ENCODE data around the gene COPZ2.
A peak's percentile ranks its signal among the peaks of the same experiment; 100 is the strongest.

Gene COPZ2

DNA sequence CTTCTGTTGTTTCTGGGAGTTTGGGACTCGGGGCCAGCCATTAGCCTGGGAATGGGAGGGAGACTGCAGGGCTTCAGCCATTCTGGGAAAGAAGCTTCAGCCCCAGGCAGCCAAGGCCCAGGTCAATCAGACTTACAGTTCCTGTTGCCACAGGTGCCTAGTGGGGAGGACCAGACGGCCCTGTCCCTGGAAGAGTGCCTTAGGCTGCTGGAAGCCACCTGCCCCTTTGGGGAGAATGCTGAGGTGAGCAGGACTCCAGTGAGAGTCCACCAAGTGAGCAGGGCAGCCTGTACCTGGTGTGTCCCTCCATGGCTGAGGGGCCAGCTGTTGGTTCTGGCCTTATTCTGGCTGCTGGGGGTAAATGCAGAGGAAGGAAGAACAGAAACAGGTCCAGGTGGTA is 19.3 kb upstream of the COPZ2 start:
- H3K27ac ChIP-seq: peak overlapping the region; percentile 96
- DNase-seq (ENCODE audit: low read depth, low spot score): no peak

DNA sequence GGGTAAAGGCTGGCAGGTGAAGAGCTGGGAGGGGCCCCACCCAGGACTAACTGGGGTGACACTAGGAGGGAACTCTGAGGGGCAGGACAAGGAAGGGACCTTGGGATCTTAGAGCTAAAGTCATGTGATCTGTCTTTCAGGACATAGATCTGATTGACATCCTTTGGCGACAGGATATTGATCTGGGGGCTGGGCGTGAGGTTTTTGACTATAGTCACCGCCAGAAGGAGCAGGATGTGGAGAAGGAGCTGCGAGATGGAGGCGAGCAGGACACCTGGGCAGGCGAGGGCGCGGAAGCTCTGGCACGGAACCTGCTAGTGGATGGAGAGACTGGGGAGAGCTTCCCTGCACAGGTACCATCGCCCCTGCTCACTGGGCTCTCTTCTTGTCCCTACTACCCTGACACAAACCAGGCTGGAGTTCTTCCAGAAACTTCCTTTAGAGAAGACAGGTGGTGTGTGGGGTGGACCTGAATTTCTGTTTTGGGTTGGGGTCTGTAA is 18.7 kb upstream of the COPZ2 start:
- no peak for DNase-seq (ENCODE audit: low read depth, low spot score)
- H3K27ac ChIP-seq: peak overlapping the region; percentile 96

DNA sequence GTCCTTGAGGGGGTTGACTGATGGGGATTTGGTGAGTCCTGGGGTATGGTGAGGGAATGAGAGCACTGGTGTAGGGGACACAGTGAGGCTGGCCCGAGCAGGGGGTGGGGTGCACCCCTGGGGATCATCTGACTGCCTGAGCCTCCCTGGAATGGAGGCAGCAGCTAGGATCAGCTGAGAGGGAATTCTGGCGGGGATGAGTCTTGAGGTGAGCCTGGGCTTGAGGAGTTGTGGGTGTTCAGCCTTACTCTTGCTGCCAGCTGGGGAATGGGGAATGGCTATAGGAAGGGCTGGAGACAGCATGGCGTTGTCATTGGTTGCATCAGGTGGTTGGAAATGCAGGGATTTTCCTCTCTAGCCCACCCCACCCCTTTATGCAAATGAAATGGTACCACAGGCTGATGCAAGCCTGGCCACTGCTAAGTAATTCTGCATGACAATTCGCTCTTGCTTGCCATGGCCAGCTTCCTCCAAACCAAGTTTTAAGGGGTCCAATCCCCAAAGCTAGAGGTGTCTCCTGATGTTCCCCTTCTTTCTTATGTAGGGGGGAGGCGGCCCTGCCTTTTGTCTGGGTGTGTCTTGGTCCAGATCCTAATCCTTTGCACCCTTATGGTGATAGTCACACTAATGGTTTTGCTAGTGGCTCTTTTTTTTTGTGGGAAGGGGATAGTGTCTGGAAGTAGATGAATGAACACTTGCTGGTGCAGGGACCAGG is 18.1 kb upstream of the COPZ2 start:
- DNase-seq (ENCODE audit: low read depth, low spot score): no peak
- peak overlapping the region; percentile 96 for H3K27ac ChIP-seq

DNA sequence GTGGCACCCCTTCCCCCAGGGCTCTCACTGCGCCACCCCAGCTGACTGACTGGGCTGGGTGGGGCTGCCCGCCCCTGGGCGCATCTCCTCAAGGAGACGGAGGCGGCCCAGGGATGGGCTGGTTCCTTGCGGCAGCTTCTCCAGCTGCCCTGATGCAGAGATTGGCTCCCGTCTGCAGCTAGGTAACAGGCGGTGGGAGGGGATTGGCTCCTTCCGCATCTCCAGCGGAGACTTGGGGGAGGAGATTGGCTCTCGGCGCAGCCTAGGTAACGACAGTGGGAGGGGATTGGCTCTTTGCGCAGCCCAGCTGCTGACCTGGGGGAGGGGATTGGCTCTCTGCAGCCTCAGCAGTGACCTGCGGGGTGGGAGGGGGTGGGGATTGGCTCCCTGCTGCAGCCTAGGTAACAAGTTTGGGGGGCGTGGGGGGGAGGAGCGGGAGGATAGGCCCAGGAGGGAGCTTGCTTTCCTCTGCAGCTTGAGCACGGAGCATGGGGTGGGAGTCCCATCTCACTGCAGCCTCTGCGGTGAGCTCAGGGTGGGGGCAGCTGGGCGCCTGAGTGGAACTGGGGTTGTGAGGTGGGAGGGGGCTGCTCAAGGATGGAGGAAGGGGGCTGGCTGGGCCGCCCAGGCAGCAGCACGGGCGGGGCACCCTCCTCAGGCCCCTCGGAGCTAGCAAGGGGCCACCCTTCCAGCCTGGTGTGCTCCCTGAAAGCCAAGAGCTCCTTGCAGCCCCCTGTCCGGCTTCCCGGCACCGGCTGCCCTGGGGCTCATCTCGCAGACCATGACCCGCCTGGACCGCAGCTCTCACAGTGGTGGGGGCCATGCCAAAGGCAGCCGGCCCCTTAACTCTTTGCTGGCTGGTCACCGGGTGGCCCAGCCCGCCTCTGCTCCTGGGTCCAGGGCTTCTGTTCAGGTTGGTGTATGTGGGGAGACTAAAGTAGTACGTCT is 16.9 kb upstream of the COPZ2 start:
- DNase-seq (ENCODE audit: low read depth, low spot score): peak; percentile 79
- H3K27ac ChIP-seq: peak overlapping the region; percentile 96

DNA sequence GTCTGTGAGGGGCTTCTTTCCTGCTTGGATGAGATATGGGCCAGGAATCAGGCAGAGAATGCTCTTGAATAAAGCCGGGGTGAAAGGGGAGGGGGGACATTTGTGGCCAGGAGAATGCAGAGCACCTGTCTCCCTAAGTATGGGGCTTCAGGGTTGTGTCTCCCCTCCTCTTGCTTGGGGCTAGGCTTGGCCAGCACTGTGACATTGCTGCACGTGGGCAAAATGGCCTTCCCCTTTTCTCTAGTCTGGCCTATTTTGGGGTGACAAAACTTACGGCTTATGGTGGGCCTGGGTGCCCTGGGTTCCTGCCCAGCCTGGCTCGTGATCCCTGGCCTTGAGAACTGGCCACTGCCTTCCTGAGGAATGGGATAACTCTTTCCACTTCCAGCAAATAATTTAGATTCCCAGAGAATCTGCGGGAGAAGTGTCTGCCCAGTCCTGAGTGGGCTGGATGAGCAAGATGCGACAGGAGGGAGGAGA is 16.2 kb upstream of the COPZ2 start:
- H3K27ac ChIP-seq: peak overlapping the region; percentile 96

DNA sequence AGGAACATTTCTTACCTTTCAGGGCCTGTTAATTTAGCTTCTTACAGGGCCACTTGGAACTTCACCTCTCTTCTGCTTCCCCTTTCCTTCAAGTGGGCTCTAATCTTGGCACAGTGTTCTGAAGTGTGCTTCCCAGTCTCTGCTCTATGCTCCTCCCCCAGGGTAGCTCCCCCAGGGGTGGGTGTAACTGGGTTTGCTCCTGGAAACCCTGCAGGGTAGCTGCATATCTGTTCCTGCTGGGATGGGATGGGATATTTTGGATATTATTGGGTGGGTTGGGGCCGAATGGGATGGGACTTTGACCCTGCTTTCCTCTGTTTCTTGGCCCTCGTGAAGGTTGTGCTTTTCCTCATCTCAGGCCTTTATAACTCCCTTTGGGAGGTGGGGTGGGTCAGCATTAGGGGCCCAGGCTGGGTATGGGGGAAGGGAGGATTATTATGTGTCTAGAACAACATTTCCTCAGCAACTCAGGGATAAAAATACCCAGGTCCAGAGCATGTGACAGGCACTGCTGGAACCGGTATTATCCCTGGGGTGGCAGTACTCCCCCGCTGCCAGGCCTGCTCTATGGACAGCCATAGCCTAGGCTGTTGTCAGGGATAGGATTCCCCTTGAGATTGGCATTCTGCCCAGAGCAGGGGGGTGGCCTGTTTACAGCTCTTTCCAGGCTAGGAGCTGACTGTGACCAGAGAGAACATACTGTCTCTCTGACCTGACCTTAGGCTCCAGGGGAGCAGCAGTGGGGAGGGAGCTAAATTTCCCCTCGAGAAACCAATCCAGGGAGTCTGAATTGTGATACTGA is 15.6 kb upstream of the COPZ2 start:
- peak overlapping the region; percentile 96 for H3K27ac ChIP-seq
- DNase-seq (ENCODE audit: low read depth, low spot score): no peak

More for the DNA sequence above, 16.2 kb upstream of the COPZ2 start:
- DNase-seq (ENCODE audit: low read depth, low spot score): no peak

DNA sequence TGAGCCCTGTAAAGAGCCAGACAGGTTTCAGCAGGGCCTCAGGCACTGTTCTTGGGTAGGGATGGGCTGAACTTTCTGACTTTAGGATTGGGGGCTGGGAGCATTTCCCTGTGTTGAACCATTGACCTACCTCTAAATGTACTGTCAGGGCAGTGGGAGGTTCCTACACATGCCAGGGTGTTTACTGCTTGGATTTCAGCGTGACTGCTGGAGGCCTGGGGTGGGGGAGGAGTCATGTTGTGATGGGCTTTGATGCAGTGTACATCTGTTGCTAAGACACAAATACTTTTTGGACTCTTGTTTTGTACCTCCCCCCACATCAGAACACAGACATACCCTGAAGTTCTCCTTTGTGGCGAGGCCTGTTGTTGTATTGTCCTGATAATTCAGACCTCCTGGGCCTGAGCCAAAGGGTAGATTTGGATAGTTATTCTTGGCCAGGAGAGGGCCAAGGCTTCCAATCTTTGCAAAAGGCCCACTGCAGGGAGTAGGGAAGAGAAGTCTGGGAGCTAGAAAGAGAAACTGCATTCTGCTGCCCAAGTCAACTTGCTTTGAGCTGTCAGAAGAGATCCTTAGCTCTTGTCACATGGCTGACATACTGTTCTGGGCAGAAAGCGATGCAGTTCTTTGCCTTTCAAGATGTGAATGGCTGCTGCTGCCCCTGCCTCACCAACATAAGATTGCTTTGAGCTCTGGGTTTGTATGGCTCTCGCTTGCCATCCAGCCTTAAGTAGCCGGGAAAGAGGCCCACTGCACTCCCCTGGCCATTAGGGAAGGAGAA is 14.3 kb upstream of the COPZ2 start:
- peak; percentile 16 for DNase-seq (ENCODE audit: low read depth, low spot score)
- peak overlapping the region; percentile 96 for H3K27ac ChIP-seq

DNA sequence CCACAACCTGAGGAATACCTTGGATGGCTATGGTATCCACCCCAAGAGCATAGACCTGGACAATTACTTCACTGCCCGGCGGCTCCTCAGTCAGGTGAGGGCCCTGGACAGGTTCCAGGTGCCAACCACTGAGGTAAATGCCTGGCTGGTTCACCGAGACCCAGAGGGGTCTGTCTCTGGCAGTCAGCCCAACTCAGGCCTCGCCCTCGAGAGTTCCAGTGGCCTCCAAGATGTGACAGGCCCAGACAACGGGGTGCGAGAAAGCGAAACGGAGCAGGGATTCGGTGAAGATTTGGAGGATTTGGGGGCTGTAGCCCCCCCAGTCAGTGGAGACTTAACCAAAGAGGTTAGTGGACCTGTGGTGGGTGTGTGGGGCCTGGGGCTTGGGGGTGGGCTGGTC is 13.7 kb upstream of the COPZ2 start:
- DNase-seq (ENCODE audit: low read depth, low spot score): no peak
- H3K27ac ChIP-seq: peak overlapping the region; percentile 96

DNA sequence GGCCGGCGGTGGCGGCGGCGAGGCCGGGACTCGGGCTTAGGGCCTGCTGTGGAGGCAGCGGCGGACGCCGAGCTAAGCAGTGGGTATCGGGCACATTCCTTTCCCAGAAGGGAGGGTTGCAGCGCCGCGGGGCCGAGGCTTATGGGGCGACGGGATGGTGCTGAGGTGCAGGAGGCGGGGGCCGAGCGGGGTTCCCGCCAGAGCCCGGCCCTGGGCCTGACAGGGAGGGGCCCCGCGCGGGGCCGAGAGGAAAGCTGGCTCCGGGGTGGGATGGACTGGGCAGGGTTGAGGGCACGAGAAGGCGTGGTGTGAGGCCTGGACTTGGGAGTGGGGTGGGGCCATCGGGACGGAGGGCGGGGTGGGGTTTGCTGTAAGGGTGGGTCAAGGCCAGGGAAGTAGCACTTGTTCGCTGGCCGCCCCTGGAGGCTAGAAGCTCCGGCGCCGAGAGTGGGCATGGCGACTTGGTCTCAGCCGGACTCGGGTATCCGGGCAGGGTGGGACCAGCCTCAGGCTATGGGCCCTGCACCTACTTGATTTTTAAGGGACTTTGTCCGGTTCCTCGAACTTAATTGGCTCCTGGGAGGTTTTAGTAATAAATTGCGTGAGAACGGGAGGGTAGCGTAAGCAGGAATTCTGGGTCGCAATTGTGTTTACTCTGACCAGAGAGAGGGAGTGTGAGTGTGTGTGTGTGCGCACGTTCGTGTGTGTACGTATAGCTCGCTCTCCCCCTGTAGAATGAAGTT is 11.0 kb upstream of the COPZ2 start:
- no peak for DNase-seq (ENCODE audit: low read depth, low spot score)

GRCh38 chr17:48047741-48048383 is 10.3 kb upstream of the COPZ2 start, which contains the start of gene NFE2L1:
TSS of gene NFE2L1 (plus strand) at chr17:48048359. CDS start at chr17:48051119, 2,760 bp downstream.
- H3K27ac ChIP-seq: peak within 1 kb of the TSS; percentile 96

More for the DNA sequence above, 11.0 kb upstream of the COPZ2 start:
- H3K27ac ChIP-seq: peak overlapping the region; percentile 96

DNA sequence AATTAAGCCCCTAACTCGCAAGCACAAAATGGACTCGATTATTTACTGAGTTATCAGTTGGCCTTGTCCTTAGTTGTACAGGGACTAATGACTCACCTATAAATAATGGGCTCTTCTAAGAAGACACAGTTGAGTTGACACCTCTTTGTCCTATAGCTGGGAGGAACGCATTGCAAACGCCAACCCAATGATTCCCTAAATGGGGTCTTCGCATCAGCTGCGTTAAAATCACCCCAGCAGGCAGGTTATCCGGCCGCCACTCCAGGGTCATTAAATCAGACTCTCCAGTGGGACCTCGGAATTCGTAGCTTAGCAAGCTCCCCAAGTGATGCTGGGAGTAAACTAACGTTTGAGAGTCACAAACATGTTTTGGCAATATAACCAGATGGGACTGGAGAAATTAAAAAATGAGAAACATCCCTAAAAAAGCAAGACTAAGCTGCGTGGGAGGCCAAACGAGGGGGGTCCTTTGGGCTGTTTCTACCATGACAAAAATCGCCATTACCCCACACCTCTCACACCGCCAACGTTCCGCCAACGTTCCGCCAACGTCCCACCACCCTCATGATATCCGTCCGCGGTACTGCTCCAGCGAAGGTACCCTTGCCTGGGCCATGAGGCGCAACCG is 9.6 kb upstream of the COPZ2 start:
- DNase-seq (ENCODE audit: low read depth, low spot score): no peak
- peak overlapping the region; percentile 96 for H3K27ac ChIP-seq

More at GRCh38 chr17:48047741-48048383, 10.3 kb upstream of the COPZ2 start, which contains the start of gene NFE2L1:
- peak; percentile 99 for DNase-seq (ENCODE audit: low read depth, low spot score)

DNA sequence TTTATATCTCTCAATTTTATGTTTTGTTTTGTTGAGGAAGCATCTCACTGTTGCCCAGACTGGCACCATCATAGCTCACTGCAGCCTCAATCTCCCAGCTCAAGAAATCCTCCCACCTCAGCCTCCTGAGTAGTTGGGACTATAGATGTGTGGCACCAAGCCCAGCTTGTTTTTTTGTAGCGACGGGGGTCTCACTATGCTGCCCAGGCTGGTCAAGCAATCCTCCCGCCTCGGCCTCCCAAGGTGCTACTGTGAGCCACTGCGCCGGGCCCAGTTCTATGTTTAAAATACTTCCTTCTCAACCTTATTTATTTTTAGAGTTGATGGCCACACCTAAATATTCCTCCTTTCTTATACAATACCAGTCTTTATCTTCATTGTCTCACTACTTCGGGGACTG is 8.7 kb upstream of the COPZ2 start:
- H3K27ac ChIP-seq: peak overlapping the region; percentile 96

DNA sequence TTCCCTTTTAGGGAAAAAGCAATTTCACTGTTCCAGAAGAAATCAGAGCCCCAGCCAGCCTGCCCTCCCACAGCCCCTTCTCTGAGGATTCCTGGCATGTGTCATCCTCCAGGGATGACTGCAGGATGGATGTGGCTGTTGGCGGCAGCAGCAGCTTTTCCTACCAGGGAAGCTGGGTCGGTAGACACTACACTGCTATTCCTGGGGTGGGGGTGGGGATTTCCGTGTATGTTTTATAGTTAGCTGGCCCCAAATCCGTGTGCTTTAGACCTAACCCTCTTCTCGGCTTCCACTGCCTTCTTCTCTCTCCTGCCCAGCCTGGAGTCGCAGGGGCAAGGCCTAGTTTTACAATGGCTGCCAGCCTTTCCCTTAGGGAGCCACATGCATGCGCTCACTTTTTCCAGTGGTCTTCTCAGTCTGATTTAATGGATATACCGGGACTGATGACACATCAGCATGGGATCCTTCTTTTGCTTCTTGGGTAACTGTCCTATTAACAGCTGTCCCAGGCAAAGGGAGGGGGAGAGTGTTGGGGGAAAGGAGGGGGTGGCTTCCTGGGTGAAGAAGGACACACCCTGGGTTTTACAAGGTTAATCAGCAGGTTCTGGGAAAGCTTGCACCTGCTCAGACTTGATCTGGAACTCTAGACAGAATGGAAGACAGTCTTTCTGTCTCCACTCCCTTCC is 7.9 kb upstream of the COPZ2 start:
- H3K27ac ChIP-seq: peak overlapping the region; percentile 96

More for the DNA sequence above, 8.7 kb upstream of the COPZ2 start:
- no peak for DNase-seq (ENCODE audit: low read depth, low spot score)

GRCh38 chr17:48044851-48045250 is 7.3 kb upstream of the COPZ2 start:
- DNase-seq (ENCODE audit: low read depth, low spot score): no peak
- H3K27ac ChIP-seq: peak overlapping the region; percentile 96

More for the DNA sequence above, 7.9 kb upstream of the COPZ2 start:
- peak; percentile 86 for DNase-seq (ENCODE audit: low read depth, low spot score)

- DNase-seq (ENCODE audit: low read depth, low spot score): no peak
- peak overlapping the region; percentile 96 for H3K27ac ChIP-seq
Measured at GRCh38 chr17:48043176-48043575, 5.6 kb upstream of the COPZ2 start.

- H3K27ac ChIP-seq: no peak overlapping the region
- no peak for DNase-seq (ENCODE audit: low read depth, low spot score)
Measured at GRCh38 chr17:48038687-48039086, 1.1 kb upstream of the COPZ2 start.

GRCh38 chr17:48037838-48038323 is 284 bp upstream of the COPZ2 start:
- no peak for DNase-seq (ENCODE audit: low read depth, low spot score)

More at GRCh38 chr17:48037838-48038323, 284 bp upstream of the COPZ2 start:
- no peak overlapping the region for H3K27ac ChIP-seq

All from epithelial cell of prostate (primary cell).